BJ (cell line): ENCODE results near the gene ACSL4. TPM values are rescaled to one million over a fixed set of nuclear protein-coding genes. Genes with fewer than 3 reads are reported as not detected.

Experiments used
- CTCF ChIA-PET: fragments of 350-600 bp; formaldehyde crosslinking; extraction: SDS; loops from one replicate; lab custom pipeline; 2021; ENCODE audit warnings: antibody characterized with exemption, inconsistent platforms; lab: Yijun Ruan, JAX
- POLR2A ChIA-PET: fragments of 300-600 bp; sonication (Branson Sonifier 250); formaldehyde crosslinking; extraction: SDS; loops from one replicate; lab custom pipeline; 2021; ENCODE audit warnings: antibody characterized with exemption; lab: Charles Lee
- DNase-seq: peaks from one replicate; pipeline ENCODE4 v3.0.0-alpha.2; 2011; ENCODE audit warnings: low read depth
- H3K27me3 ChIP-seq: 2 replicates; pipeline ENCODE4 v1.6.0; 2011; ENCODE audit warnings: low read length; ENCODE audit not compliant: control insufficient read depth, insufficient read depth
- H3K36me3 ChIP-seq: 2 replicates; pipeline ENCODE4 v1.5.1; 2011; ENCODE audit warnings: low read length; ENCODE audit not compliant: control insufficient read depth, insufficient read depth
- H3K4me3 ChIP-seq: 2 replicates; pipeline ENCODE4 v1.5.1; 2011; ENCODE audit warnings: low read depth, mild to moderate bottlenecking, control low read depth, low read length
- CTCF ChIP-seq: IDR thresholded peaks from 2 replicates; pipeline ENCODE4 v1.5.1; 2011; ENCODE audit warnings: low read depth, mild to moderate bottlenecking, control low read depth, inconsistent platforms, low read length, moderate library complexity; ENCODE audit not compliant: insufficient read depth
- polyA plus RNA-seq: library from polyadenylated mRNA; depleted of rRNA; stranded (reverse); fragments of >200 nt; gene quantifications from 2 replicates; pipeline ENCODE4 v1.2.3, GENCODE V29; 2011

ACSL4 gene
- polyA plus RNA-seq, 1 experiment, result 32.5 TPM

- CTCF ChIA-PET, result interaction anchor here (0.6 kb wide), 1 partner anchor 790 kb away, joined by 3 read pairs; no protein-coding TSS in a partner anchor
- no peak for TF ChIP-seq CTCF
- H3K36me3 ChIP-seq, result no peaks in the 10 kb centered on the region
- no peaks in the 10 kb centered on the region for H3K27me3 ChIP-seq
- no peak overlapping the region for H3K4me3 ChIP-seq
- POLR2A ChIA-PET, result interaction anchor here (1.2 kb wide), 1 partner anchor 11 kb away, joined by 3 read pairs; no protein-coding TSS in a partner anchor
- no peak for DNase-seq
Measured at GRCh38 chrX:109623997-109624396, 109.1 kb downstream of the ACSL4 start.

GRCh38 chrX:109622270-109622669 is 110.8 kb downstream of the ACSL4 start:
- Histone ChIP-seq H3K36me3 (no peaks in the 10 kb centered on the region), H3K27me3 (no peaks in the 10 kb centered on the region), H3K4me3 (no peak overlapping the region)
- CTCF ChIA-PET, result no interaction called here
- POLR2A ChIA-PET, result no interaction called here
- TF ChIP-seq CTCF, result no peak
- no peak for DNase-seq

DNA sequence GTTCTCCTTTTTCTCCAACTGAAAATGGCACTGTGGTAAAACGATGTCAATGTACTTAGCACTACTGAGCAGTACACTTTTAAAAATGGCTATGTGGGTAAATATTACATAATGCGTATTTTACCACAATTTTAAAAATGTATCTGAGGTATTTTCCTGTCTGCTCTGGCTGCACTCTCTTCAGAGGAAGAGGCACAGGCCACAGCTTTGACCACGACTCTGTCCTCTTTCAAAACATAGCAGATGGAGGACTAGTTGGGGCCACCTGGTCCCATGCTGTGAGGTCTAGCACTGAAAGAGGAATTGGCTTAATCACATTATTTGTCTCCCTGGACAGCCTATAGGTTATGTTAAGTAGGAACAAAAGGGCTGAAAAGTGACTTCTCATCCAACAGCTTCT is 113.3 kb downstream of the ACSL4 start:
- CTCF ChIA-PET, result no interaction called here

GRCh38 chrX:109614951-109615350 is 118.1 kb downstream of the ACSL4 start:
- CTCF ChIA-PET, result no interaction called here
- POLR2A ChIA-PET, result no interaction called here
- TF ChIP-seq CTCF, result no peak
- no peak for DNase-seq
- Histone ChIP-seq H3K36me3 (no peaks in the 10 kb centered on the region), H3K4me3 (no peak overlapping the region), H3K27me3 (no peaks in the 10 kb centered on the region)

More for the DNA sequence above, 113.3 kb downstream of the ACSL4 start:
- POLR2A ChIA-PET, result no interaction called here
- no peaks in the 10 kb centered on the region for H3K36me3 ChIP-seq
- no peaks in the 10 kb centered on the region for H3K27me3 ChIP-seq
- no peak for TF ChIP-seq CTCF
- DNase-seq, result no peak
- no peak overlapping the region for H3K4me3 ChIP-seq

- no peak for DNase-seq
- H3K36me3 ChIP-seq, result no peaks in the 10 kb centered on the region
- H3K27me3 ChIP-seq, result peaks cover 3% of the 10 kb centered on the region
- no peak overlapping the region for H3K4me3 ChIP-seq
- POLR2A ChIA-PET, result no interaction called here
- CTCF ChIA-PET, result no interaction called here
- no peak for TF ChIP-seq CTCF
Measured at GRCh38 chrX:109601486-109601885, 131.6 kb downstream of the ACSL4 start.
